H1 (cell line): ENCODE results near the gene SIPA1L3. TPM values are rescaled to one million over a fixed set of nuclear protein-coding genes. Genes with fewer than 3 reads are reported as not detected.

Experiments
- CTCF ChIA-PET: fragments of 300-600 bp; sonication (Branson Sonifier 250); formaldehyde crosslinking; loops from one replicate; lab custom pipeline; 2021; ENCODE audit not compliant: partially characterized antibody; lab: Charles Lee
- POLR2A ChIA-PET: fragments of 300-600 bp; sonication (Branson Sonifier 250); formaldehyde crosslinking; loops from one replicate; lab custom pipeline; 2021; ENCODE audit warnings: inconsistent platforms; ENCODE audit not compliant: partially characterized antibody; lab: Charles Lee
- DNase-seq, 2 experiments: peaks; one replicate each; pipeline versions ENCODE4 v3.0.0 to v3.0.0-alpha.2; 2010 to 2022; ENCODE audit warnings: low spot score in 2 of 2, low read depth in 1 of 2, mixed read lengths in 1 of 2
- FAIRE-seq: peaks from 2 replicates; lab custom pipeline; 2011; peaks lifted over from hg19 to GRCh38; lab: Jason Lieb, UNC
- H2AFZ ChIP-seq: 2 replicates; pipeline ENCODE4 v1.8.1; 2012; ENCODE audit warnings: low read length, inconsistent platforms
- H2AK5ac ChIP-seq: 2 replicates; pipeline ENCODE4 v1.6.1; 2013; ENCODE audit warnings: low read depth, low read length
- H2BK120ac ChIP-seq: replicated peaks from 2 replicates; pipeline ENCODE3; 2013; ENCODE audit warnings: low read depth, low read length, inconsistent platforms
- H2BK12ac ChIP-seq: 2 replicates; pipeline ENCODE4 v1.6.1; 2013; ENCODE audit warnings: low read depth, low read length
- H2BK15ac ChIP-seq: 2 replicates; pipeline ENCODE4 v1.6.1; 2013; ENCODE audit warnings: low read length
- H2BK20ac ChIP-seq: 2 replicates; pipeline ENCODE4 v1.6.1; 2013; ENCODE audit warnings: low read length
- H2BK5ac ChIP-seq: 2 replicates; pipeline ENCODE4 v1.6.1; 2013; ENCODE audit warnings: low read depth, low read length
- H3K14ac ChIP-seq: 2 replicates; pipeline ENCODE4 v1.6.1; 2013; ENCODE audit warnings: inconsistent platforms; ENCODE audit not compliant: insufficient read length
- H3K18ac ChIP-seq: 2 replicates; pipeline ENCODE4 v1.6.1; 2013; ENCODE audit warnings: low read length; ENCODE audit errors: extremely low read depth
- H3K23ac ChIP-seq: 2 replicates; pipeline ENCODE4 v1.6.1; 2013; ENCODE audit warnings: inconsistent platforms; ENCODE audit not compliant: insufficient read length
- H3K23me2 ChIP-seq: 2 replicates; pipeline ENCODE4 v1.6.1; 2013; ENCODE audit warnings: low read depth, low read length
- H3K27ac ChIP-seq: 2 replicates; pipeline ENCODE4 v1.6.1; 2011; ENCODE audit warnings: low read depth, low read length, inconsistent platforms
- H3K27me3 ChIP-seq, 4 experiments: replicated peaks in 1 of 4; 1 replicate in 1 of 4; 2 replicates in 3 of 4; pipeline versions ENCODE4 v1.6.1 to v1.8.1; 2011 to 2013; ENCODE audit warnings: low read length in 3 of 4, mild to moderate bottlenecking in 3 of 4, inconsistent platforms in 2 of 4, mixed read lengths in 2 of 4, moderate library complexity in 1 of 4; ENCODE audit not compliant: control insufficient read depth in 3 of 4, insufficient read depth in 3 of 4; ENCODE audit errors: extremely low read depth in 1 of 4
- H3K36me3 ChIP-seq, 4 experiments: 2 replicates each; pipeline versions ENCODE4 v1.6.1 to v1.8.1; 2011 to 2013; ENCODE audit warnings: mild to moderate bottlenecking in 4 of 4, low read length in 3 of 4, moderate library complexity in 2 of 4, control low read depth in 1 of 4, inconsistent platforms in 1 of 4; ENCODE audit not compliant: insufficient read depth in 4 of 4, control insufficient read depth in 2 of 4
- H3K4ac ChIP-seq: replicated peaks from 2 replicates; pipeline ENCODE3; 2013; ENCODE audit warnings: low read length, low read depth, mixed read lengths, inconsistent platforms; ENCODE audit not compliant: insufficient read length
- H3K4me1 ChIP-seq, 4 experiments: replicated peaks in 1 of 4; 1 replicate in 1 of 4; 2 replicates in 3 of 4; pipeline versions ENCODE4 v1.6.1 to v1.8.1; 2011 to 2013; ENCODE audit warnings: low read length in 3 of 4, inconsistent platforms in 2 of 4, mixed read lengths in 1 of 4; ENCODE audit not compliant: insufficient read depth in 4 of 4, control insufficient read depth in 3 of 4
- H3K4me2 ChIP-seq, 2 experiments: 2 replicates each; pipeline versions ENCODE4 v1.6.1 to v1.8.1; 2011 to 2013; ENCODE audit warnings: low read depth in 2 of 2, low read length in 2 of 2, control low read depth in 1 of 2, inconsistent platforms in 1 of 2, mild to moderate bottlenecking in 1 of 2; ENCODE audit not compliant: insufficient read depth in 1 of 2
- H3K4me3 ChIP-seq, 4 experiments: fragments of 200-600, 300-600 bp in 1 of 4; sonication (generic), shearing (Covaris generic), sonication (Bioruptor Twin) in 1 of 4; 2 replicates each; pipeline versions ENCODE4 v1.5.1 to v1.8.1; 2011 to 2016; ENCODE audit warnings: low read length in 4 of 4, low read depth in 3 of 4, control low read depth in 2 of 4, inconsistent platforms in 2 of 4, mild to moderate bottlenecking in 2 of 4, mixed read lengths in 1 of 4, moderate library complexity in 1 of 4; ENCODE audit not compliant: insufficient read depth in 2 of 4; ENCODE audit errors: extremely low read depth in 1 of 4
- H3K56ac ChIP-seq: replicated peaks from 2 replicates; pipeline ENCODE3; 2013; ENCODE audit warnings: low read depth, mild to moderate bottlenecking, mixed read lengths, low read length, inconsistent platforms; ENCODE audit not compliant: insufficient read length
- H3K79me1 ChIP-seq: 2 replicates; pipeline ENCODE4 v1.6.1; 2013; ENCODE audit warnings: low read depth, low read length, control low read depth
- H3K79me2 ChIP-seq, 2 experiments: 2 replicates each; pipeline versions ENCODE4 v1.6.1 to v1.8.1; 2012 to 2013; ENCODE audit warnings: low read length in 2 of 2, mild to moderate bottlenecking in 2 of 2, inconsistent platforms in 1 of 2; ENCODE audit not compliant: insufficient read depth in 2 of 2, control insufficient read depth in 1 of 2
- H3K9ac ChIP-seq, 4 experiments: replicated peaks in 1 of 4; 1 replicate in 1 of 4; 2 replicates in 3 of 4; pipeline versions ENCODE4 v1.6.1 to v1.8.1; 2011 to 2013; ENCODE audit warnings: low read depth in 3 of 4, low read length in 3 of 4, control low read depth in 2 of 4, mild to moderate bottlenecking in 2 of 4, moderate library complexity in 2 of 4, inconsistent platforms in 1 of 4; ENCODE audit errors: extremely low read depth in 1 of 4
- H3K9me3 ChIP-seq, 2 experiments: 2 replicates each; pipeline versions ENCODE4 v1.6.1 to v1.8.1; 2012 to 2013; ENCODE audit warnings: mild to moderate bottlenecking in 2 of 2, moderate library complexity in 2 of 2, control low read depth in 1 of 2, inconsistent platforms in 1 of 2, low read depth in 1 of 2, low read length in 1 of 2, mixed read lengths in 1 of 2; ENCODE audit not compliant: insufficient read depth in 2 of 2
- H4K20me1 ChIP-seq, 2 experiments: replicated peaks in 1 of 2; 2 replicates each; pipeline versions ENCODE3 to v1.8.1; 2011 to 2013; ENCODE audit warnings: inconsistent platforms in 2 of 2, low read length in 2 of 2, mild to moderate bottlenecking in 1 of 2; ENCODE audit not compliant: insufficient read depth in 2 of 2, control insufficient read depth in 1 of 2
- H4K5ac ChIP-seq: 2 replicates; pipeline ENCODE4 v1.6.1; 2013; ENCODE audit warnings: low read length, low read depth, mixed read lengths, inconsistent platforms; ENCODE audit not compliant: insufficient read length
- H4K8ac ChIP-seq: 2 replicates; pipeline ENCODE4 v1.8.0; 2013; ENCODE audit warnings: mild to moderate bottlenecking, moderate library complexity, low read length, inconsistent platforms; ENCODE audit not compliant: insufficient read depth; ENCODE audit errors: extremely low read depth
- H4K91ac ChIP-seq: replicated peaks from 2 replicates; pipeline ENCODE3; 2013; ENCODE audit warnings: low read length, mixed read lengths, inconsistent platforms; ENCODE audit not compliant: insufficient read length
- CBX5 ChIP-seq: fragments of 300-800, 300-1000 bp; sonication (generic); IDR thresholded peaks from 2 replicates; pipeline ENCODE4 v1.7.1; 2016; ENCODE audit warnings: antibody characterized with exemption, low read length, low read depth
- CHD2 ChIP-seq: IDR thresholded peaks from 2 replicates; pipeline ENCODE4 v1.6.1; 2012; ENCODE audit warnings: low read length, improper control_type of control experiment
- KDM1A ChIP-seq: fragments of 200-600, 300-600 bp; sonication (generic); IDR thresholded peaks from 2 replicates; pipeline ENCODE4 v1.7.1; 2016; ENCODE audit warnings: mild to moderate bottlenecking, low read length, borderline replicate concordance
- KDM5A ChIP-seq: fragments of 200-600 bp; IDR thresholded peaks from 2 replicates; pipeline ENCODE4 v1.7.1; 2012; ENCODE audit warnings: mild to moderate bottlenecking, low read length, inconsistent platforms, mixed read lengths
- POU5F1 ChIP-seq: IDR thresholded peaks from 2 replicates; pipeline ENCODE4 v1.6.1; 2011; ENCODE audit warnings: low read depth, mild to moderate bottlenecking, low read length, moderate library complexity
- SUZ12 ChIP-seq: fragments of 200-600 bp; sonication (generic); IDR thresholded peaks from 2 replicates; pipeline ENCODE4 v1.6.1; 2012; ENCODE audit warnings: mild to moderate bottlenecking, inconsistent platforms, low read length, moderate library complexity, mixed read lengths
- WGBS, 2 experiments: shearing (Covaris generic) in 1 of 2; methylation state at CpG; one replicate each; pipeline versions ENCODE4 v1.1.6 to v1.1.7; 2013 to 2015; ENCODE audit warnings: low lambda C conversion rate in 2 of 2, mixed read lengths in 2 of 2, inconsistent platforms in 1 of 2, low coverage in 1 of 2, missing lambda C conversion rate in 1 of 2; ENCODE audit not compliant: insufficient replicate concordance in 2 of 2, insufficient coverage in 1 of 2, insufficient read length in 1 of 2; ENCODE audit errors: extremely low coverage in 1 of 2, missing lambda C conversion rate in 1 of 2; 5-methylcytosine and 5-hydroxymethylcytosine counted together
- polyA plus RNA-seq, 7 experiments: library from polyadenylated mRNA; depleted of rRNA in 3 of 7; stranded (reverse) in 5 of 7; unstranded in 2 of 7; fragments of >200 nt in 5 of 7; fragments of 200-250 nt in 2 of 7; gene quantifications; 1 replicate in 5 of 7; 2 replicates in 1 of 7; 4 replicates in 1 of 7; pipeline versions ENCODE4 v1.2.1 to v1.2.3, GENCODE V29; 2011 to 2013; ENCODE audit warnings: missing spikeins in 2 of 7, mixed read lengths in 2 of 7
- total RNA-seq: library from RNA; stranded (reverse); fragmentation: NEBNext Ultra II Directional; extraction: Animal tissue kit (Norgen Biotek cat#: 25700); gene quantifications from 2 replicates; pipeline ENCODE4 v1.2.1, GENCODE V29; 2021
- TF ChIP-seq, protein P1 (sequence below): IDR thresholded peaks from 2 replicates; pipeline ENCODE4 v1.6.1; 2012; ENCODE audit warnings: low read length, inconsistent platforms
- TF ChIP-seq, protein P2 (sequence below), 3 experiments: IDR thresholded peaks; 1 replicate in 2 of 3; 2 replicates in 1 of 3; pipeline versions ENCODE4 v1.5.1 to v1.6.1; 2011; ENCODE audit warnings: low read length in 3 of 3, mild to moderate bottlenecking in 3 of 3, inconsistent platforms in 2 of 3, low read depth in 1 of 3, moderate library complexity in 1 of 3; ENCODE audit not compliant: insufficient read depth in 1 of 3; ENCODE audit errors: control extremely low read depth in 1 of 3
- TF ChIP-seq, protein P3 (sequence below): IDR thresholded peaks from 2 replicates; pipeline ENCODE4 v1.6.1; 2012; ENCODE audit warnings: inconsistent platforms

The SIPA1L3 gene
- total and polyA plus RNA-seq, 2 of the 8 experiments (the other 6 are each of a cell fraction or from before 2014, with no cell fraction given), result 15.0 to 54.9 TPM

DNA sequence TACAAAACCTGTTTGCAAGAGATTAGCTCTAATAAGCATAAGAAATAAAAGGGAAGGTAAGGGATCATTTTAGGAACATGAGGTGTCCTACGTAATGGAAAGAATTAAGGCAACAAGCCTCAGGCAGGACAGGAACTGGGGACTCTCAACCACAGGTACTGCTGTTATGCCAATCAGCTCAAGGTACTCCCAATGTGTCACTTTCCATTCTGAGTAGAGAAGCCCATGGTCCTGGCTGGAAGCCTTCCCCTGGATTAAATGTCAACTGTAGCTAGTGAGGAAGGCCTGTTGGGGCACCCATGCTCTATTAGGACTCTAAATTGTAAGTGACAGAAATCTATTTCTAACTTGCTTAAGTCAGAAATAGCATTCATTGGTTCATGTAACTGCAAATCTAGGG is 182.4 kb downstream of the SIPA1L3 start:
- Histone ChIP-seq H3K23me2 (no peaks in the 10 kb centered on the region), H3K9me3 (no peaks in the 10 kb centered on the region), H3K79me1 (no peaks in the 10 kb centered on the region; the same call in 1 of the 2 replicates), H3K23ac (no peak overlapping the region), H3K56ac (no peak overlapping the region), H3K4ac (no peak overlapping the region), H3K27ac (no peak overlapping the region), H4K5ac (no peak overlapping the region), H4K91ac (no peak overlapping the region), H2BK120ac (no peak overlapping the region), H3K4me2 (no peak overlapping the region), H2AFZ (no peak overlapping the region), H3K4me1 (no peaks in the 10 kb centered on the region; a peak in 1 of 7 replicates), H2AK5ac (no peak overlapping the region), H3K79me2 (no peaks in the 10 kb centered on the region), H2BK5ac (no peak overlapping the region), H3K36me3 (peaks cover 0 to 3% (median 0%) of the 10 kb centered on the region in 4 experiments; a peak in 2 of 8 replicates), H3K27me3 (no peaks in the 10 kb centered on the region), H2BK12ac (no peak overlapping the region), H3K18ac (no peak overlapping the region), H4K8ac (no peak overlapping the region), H3K9ac (no peak overlapping the region), H3K14ac (no peak overlapping the region), H3K4me3 (no peak overlapping the region), H2BK20ac (no peak overlapping the region), H4K20me1 (peaks cover 0 to 5% of the 10 kb centered on the region in 2 experiments), H2BK15ac (no peak overlapping the region)
- WGBS, 2 experiments, result 91% methylated on average over 1 of the region's 1 CpG; no CpG with 5 or more reads in 1 of the 2 experiments
- ChIA-PET POLR2A (no interaction called here), CTCF (interaction anchor here (1.0 to 2.3 kb wide), 5 partner anchors 8 to 187 kb away, joined by 4 to 10 read pairs (median 5); no protein-coding TSS in a partner anchor)
- no peak for FAIRE-seq
- DNase-seq, result no peak
- TF ChIP-seq KDM1A (no peak), KDM5A (no peak), CHD2 (no peak), POU5F1 (no peak), CBX5 (no peak), SUZ12 (no peak)
- TF ChIP-seq, protein P1, sequence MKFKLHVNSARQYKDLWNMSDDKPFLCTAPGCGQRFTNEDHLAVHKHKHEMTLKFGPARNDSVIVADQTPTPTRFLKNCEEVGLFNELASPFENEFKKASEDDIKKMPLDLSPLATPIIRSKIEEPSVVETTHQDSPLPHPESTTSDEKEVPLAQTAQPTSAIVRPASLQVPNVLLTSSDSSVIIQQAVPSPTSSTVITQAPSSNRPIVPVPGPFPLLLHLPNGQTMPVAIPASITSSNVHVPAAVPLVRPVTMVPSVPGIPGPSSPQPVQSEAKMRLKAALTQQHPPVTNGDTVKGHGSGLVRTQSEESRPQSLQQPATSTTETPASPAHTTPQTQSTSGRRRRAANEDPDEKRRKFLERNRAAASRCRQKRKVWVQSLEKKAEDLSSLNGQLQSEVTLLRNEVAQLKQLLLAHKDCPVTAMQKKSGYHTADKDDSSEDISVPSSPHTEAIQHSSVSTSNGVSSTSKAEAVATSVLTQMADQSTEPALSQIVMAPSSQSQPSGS, result no peak
- TF ChIP-seq, protein P2, sequence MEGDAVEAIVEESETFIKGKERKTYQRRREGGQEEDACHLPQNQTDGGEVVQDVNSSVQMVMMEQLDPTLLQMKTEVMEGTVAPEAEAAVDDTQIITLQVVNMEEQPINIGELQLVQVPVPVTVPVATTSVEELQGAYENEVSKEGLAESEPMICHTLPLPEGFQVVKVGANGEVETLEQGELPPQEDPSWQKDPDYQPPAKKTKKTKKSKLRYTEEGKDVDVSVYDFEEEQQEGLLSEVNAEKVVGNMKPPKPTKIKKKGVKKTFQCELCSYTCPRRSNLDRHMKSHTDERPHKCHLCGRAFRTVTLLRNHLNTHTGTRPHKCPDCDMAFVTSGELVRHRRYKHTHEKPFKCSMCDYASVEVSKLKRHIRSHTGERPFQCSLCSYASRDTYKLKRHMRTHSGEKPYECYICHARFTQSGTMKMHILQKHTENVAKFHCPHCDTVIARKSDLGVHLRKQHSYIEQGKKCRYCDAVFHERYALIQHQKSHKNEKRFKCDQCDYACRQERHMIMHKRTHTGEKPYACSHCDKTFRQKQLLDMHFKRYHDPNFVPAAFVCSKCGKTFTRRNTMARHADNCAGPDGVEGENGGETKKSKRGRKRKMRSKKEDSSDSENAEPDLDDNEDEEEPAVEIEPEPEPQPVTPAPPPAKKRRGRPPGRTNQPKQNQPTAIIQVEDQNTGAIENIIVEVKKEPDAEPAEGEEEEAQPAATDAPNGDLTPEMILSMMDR (IDR thresholded peaks at IDR 0.05; ENCODE audit: control extremely low read depth in 1 of 3, insufficient read depth in 1 of 3, low read depth in 1 of 3, low read length in 3 of 3), result no peak
- TF ChIP-seq, protein P3, sequence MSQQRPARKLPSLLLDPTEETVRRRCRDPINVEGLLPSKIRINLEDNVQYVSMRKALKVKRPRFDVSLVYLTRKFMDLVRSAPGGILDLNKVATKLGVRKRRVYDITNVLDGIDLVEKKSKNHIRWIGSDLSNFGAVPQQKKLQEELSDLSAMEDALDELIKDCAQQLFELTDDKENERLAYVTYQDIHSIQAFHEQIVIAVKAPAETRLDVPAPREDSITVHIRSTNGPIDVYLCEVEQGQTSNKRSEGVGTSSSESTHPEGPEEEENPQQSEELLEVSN, result no peak
